GM12872 (cell line): ENCODE results near the gene OR51M1.

ENCODE experiments used
- TF ChIP-seq, protein P1 (sequence below): IDR thresholded peaks from 3 replicates; pipeline ENCODE4 v1.5.1; 2011; ENCODE audit warnings: low read depth, mild to moderate bottlenecking, low read length, moderate library complexity; ENCODE audit not compliant: insufficient read depth

Gene OR51M1

DNA sequence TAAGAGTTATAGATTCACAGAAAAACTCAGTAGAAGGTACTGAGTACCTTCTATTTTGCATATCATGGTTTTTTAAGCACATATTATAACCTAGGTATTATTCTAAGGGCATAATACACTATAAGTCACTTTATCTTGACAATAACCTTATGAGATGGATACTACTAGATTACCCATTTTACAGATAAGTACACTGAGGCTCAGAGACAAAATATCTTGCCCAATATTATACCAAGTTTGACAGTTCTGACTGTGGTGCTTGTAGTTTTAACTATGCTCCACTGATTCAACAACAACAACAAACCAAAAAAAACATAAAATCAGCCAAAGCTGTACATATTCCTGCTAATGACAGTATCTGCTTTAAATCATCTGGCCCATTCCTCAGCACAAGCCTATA is 10.5 kb downstream of the OR51M1 start:
- TF ChIP-seq, protein P1, sequence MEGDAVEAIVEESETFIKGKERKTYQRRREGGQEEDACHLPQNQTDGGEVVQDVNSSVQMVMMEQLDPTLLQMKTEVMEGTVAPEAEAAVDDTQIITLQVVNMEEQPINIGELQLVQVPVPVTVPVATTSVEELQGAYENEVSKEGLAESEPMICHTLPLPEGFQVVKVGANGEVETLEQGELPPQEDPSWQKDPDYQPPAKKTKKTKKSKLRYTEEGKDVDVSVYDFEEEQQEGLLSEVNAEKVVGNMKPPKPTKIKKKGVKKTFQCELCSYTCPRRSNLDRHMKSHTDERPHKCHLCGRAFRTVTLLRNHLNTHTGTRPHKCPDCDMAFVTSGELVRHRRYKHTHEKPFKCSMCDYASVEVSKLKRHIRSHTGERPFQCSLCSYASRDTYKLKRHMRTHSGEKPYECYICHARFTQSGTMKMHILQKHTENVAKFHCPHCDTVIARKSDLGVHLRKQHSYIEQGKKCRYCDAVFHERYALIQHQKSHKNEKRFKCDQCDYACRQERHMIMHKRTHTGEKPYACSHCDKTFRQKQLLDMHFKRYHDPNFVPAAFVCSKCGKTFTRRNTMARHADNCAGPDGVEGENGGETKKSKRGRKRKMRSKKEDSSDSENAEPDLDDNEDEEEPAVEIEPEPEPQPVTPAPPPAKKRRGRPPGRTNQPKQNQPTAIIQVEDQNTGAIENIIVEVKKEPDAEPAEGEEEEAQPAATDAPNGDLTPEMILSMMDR = no peak

DNA sequence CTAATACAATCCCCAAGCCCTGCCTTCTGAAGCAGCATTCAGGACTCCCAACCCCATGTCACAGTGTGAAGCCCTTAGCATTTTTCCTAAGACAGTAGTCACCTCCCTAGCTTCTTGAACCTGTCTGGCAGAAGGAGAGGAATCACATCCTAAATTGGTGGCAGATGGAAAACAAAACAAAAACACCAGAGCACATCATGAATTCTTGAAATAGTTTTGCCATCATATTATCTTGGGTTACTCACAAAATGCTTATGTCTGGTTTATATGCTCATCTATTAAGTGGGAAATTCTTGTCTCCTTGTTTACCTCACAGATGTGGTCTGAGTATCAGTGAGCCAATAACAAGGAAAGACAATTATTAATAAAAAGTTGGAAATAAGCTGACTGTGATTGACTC is 15.3 kb downstream of the OR51M1 start:
- TF ChIP-seq, protein P1 = no peak

DNA sequence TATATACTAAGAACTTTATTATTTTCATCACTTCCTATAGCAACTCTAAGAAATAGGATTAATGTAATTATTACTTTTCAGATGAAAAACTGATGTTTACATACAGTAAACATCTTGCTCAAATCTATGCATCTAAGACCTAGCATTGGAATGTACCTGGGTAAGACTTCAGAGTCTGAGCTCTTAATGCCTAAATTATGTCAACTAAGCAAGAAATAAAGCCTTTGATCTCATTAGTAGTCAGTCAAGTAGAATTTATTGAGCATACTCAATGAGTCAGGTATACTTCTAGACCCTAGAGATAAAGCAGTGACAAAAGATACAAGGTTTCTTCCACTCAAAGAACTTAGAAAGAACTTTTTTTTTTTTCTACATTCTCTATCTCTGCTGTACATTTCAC is 21.6 kb downstream of the OR51M1 start:
- TF ChIP-seq, protein P1 = no peak

DNA sequence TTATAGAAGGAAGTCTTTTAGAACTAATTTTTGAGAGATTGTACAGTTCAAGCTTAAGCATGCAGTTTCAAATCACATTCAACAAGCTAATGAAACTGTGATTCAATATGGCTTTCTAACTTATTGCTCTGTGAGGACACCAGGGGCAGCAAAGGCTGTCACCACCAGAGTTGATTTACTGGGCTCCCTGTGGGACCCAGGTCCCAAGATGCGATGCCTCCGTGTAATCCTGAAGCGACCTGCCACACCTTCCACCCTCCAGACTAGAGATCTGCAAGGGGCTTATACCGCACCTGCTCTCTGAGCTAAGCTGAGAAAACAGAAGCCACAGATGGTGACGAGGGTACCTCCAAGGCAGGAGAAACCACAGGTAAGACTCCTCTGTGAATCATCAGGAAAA is 37.4 kb downstream of the OR51M1 start:
- TF ChIP-seq, protein P1 = no peak

DNA sequence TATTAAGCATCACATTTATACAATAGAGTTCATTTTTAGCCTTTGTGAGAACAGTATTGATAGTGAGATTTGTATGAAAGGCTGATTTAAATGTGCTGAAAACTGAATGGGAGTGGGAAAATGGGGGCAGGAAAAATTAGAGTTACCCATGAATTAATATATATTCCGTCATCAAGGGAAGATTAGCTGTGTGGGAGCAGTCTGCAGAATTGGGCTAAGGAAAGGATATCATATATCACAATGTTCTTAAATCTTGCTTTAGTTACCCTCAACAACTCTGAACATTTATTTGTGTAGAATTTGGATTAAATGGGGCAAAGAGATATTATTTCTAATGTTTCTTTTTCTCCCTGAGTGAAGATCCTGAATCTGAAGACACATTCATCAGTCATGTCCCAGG is 38.2 kb downstream of the OR51M1 start, which contains the start of gene OR51Q1:
Gene OR51Q1, plus strand, starts transcription at position 301 of the 400 bp plus-strand sequence. Its CDS starts 90 bp downstream, at position 391.
- TF ChIP-seq, protein P1 = no peak

DNA sequence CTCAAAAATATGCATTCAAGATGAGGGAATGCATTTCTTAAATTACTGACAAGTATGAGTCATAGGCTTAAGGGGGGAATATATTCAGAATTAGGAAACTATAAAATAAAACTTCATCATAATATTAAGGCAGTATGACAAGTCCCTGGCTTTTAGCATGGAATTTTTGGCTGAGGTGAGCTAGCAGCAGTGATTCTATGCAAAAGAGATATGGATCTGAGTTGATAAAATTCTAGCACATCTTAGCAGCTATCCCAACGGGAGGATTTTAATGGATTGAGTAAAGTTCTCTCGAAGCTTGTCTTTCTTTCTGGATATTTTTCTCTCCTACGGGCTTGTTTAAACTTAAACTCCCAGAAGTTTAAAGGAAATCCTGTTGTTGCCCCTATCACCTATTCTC is 39.5 kb downstream of the OR51M1 start:
- TF ChIP-seq, protein P1 = no peak

DNA sequence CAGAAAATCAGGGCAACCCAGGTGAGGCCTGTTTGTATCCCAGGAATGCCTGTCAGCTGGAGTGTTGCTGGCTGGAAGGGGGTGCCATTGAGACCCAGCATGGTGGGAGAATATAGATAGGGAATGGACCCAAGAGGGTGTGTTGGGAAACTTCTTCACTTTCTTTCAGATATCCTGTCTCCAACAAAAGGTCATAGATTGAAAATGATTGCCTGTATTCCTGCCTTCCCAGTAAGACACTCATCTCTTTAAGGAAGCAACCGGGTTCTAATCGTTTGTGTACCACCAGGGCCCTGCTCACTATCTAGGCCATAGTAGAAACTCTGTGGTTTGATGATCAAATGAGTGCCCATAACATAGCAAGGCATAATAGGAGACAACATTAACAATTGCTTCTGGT is 57.8 kb downstream of the OR51M1 start, which contains the start of gene OR51I1:
Gene OR51I1, minus strand, starts transcription at position 101 of the 400 bp plus-strand sequence. Its CDS starts 0 bp downstream, at position 101.
- TF ChIP-seq, protein P1 = no peak
